Measurements from ENCODE around the gene ZHX3.
"Not testable (repeated sequence)": the region's sequence is repeated elsewhere in the genome, so short reads cannot be mapped to it uniquely, and the experiment has no call there.

The ZHX3 gene

GRCh38 chr20:41316602-41317545 lies 657 bp downstream of the ZHX3 start:
- peak overlapping the region; percentile 55 to 87 (median 67) for H3K4me3 ChIP-seq (ENCODE audit: control insufficient read depth in 1 of 7, extremely low read depth in 1 of 7, insufficient read depth in 4 of 7, low read depth in 2 of 7, low read length in 6 of 7)
- H3K9me3 ChIP-seq (ENCODE audit: control extremely low read depth in 1 of 5, control insufficient read depth in 4 of 5, insufficient read depth in 2 of 5, low read depth in 1 of 5, low read length in 4 of 5), result no peaks in the 10 kb centered on the region
- peaks cover 0 to 2% (median 0%) of the 10 kb centered on the region in 4 experiments for H3K36me3 ChIP-seq (ENCODE audit: control insufficient read depth in 4 of 4, insufficient read depth in 4 of 4, low read length in 3 of 4)
- H3K27ac ChIP-seq (ENCODE audit: insufficient read depth in 1 of 2, low read depth in 1 of 2, low read length in 2 of 2, poor library complexity in 1 of 2, severe bottlenecking in 2 of 2), result peak overlapping the region in 1 of 2 experiments; percentile 51
- DNase-seq, result peak; percentile 46 to 63 (median 52)
- 5% methylated on average over 61 of the region's 66 CpGs for WGBS (ENCODE audit: insufficient coverage)
- H3K27me3 ChIP-seq (replicated peaks in 2 of 5; ENCODE audit: control insufficient read depth in 4 of 5, insufficient read depth in 5 of 5, low read length in 4 of 5), result no peaks in the 10 kb centered on the region
- H3K4me1 ChIP-seq (ENCODE audit: control extremely low read depth in 1 of 4, control insufficient read depth in 4 of 4, insufficient read depth in 4 of 4, low read length in 3 of 4), result peaks cover 4 to 22% (median 14%) of the 10 kb centered on the region in 4 experiments
- ChIA-PET POLR2A (no interaction called here), CTCF (interaction anchor here (0.9 to 1.6 kb wide), 3 partner anchors 13 to 144 kb away, joined by 3 to 4 read pairs (median 4); no protein-coding TSS in a partner anchor)

GRCh38 chr20:41316051-41316450 lies 1.5 kb downstream of the ZHX3 start:
- CTCF ChIA-PET, result interaction anchor here (0.9 to 1.2 kb wide), 3 partner anchors 12 to 143 kb away, joined by 3 to 4 read pairs (median 3); no protein-coding TSS in a partner anchor
- no peaks in the 10 kb centered on the region for H3K27me3 ChIP-seq (replicated peaks in 2 of 5; ENCODE audit: control insufficient read depth in 4 of 5, insufficient read depth in 5 of 5, low read length in 4 of 5)
- WGBS (ENCODE audit: insufficient coverage), result 78% methylated on average over 1 of the region's 6 CpGs
- H3K27ac ChIP-seq (ENCODE audit: insufficient read depth in 1 of 2, low read depth in 1 of 2, low read length in 2 of 2, poor library complexity in 1 of 2, severe bottlenecking in 2 of 2), result no peak overlapping the region
- peaks cover 4 to 22% (median 14%) of the 10 kb centered on the region in 4 experiments for H3K4me1 ChIP-seq (ENCODE audit: control extremely low read depth in 1 of 4, control insufficient read depth in 4 of 4, insufficient read depth in 4 of 4, low read length in 3 of 4)
- no peak overlapping the region for H3K4me3 ChIP-seq (ENCODE audit: control insufficient read depth in 1 of 7, extremely low read depth in 1 of 7, insufficient read depth in 4 of 7, low read depth in 2 of 7, low read length in 6 of 7)
- H3K9me3 ChIP-seq (ENCODE audit: control extremely low read depth in 1 of 5, control insufficient read depth in 4 of 5, insufficient read depth in 2 of 5, low read depth in 1 of 5, low read length in 4 of 5), result no peaks in the 10 kb centered on the region
- no peak for DNase-seq
- H3K36me3 ChIP-seq (ENCODE audit: control insufficient read depth in 4 of 4, insufficient read depth in 4 of 4, low read length in 3 of 4), result peaks cover 0 to 3% (median 0%) of the 10 kb centered on the region in 4 experiments
- POLR2A ChIA-PET, result no interaction called here

GRCh38 chr20:41314386-41314785 lies 3.1 kb downstream of the ZHX3 start:
- Histone ChIP-seq H3K9me3 (ENCODE audit: control extremely low read depth in 1 of 5, control insufficient read depth in 4 of 5, insufficient read depth in 2 of 5, low read depth in 1 of 5, low read length in 4 of 5) (no peaks in the 10 kb centered on the region), H3K27ac (ENCODE audit: insufficient read depth in 1 of 2, low read depth in 1 of 2, low read length in 2 of 2, poor library complexity in 1 of 2, severe bottlenecking in 2 of 2) (no peak overlapping the region), H3K27me3 (replicated peaks in 2 of 5; ENCODE audit: control insufficient read depth in 4 of 5, insufficient read depth in 5 of 5, low read length in 4 of 5) (no peaks in the 10 kb centered on the region), H3K4me1 (ENCODE audit: control extremely low read depth in 1 of 4, control insufficient read depth in 4 of 4, insufficient read depth in 4 of 4, low read length in 3 of 4) (peaks cover 4 to 29% (median 21%) of the 10 kb centered on the region in 4 experiments), H3K4me3 (ENCODE audit: control insufficient read depth in 1 of 7, extremely low read depth in 1 of 7, insufficient read depth in 4 of 7, low read depth in 2 of 7, low read length in 6 of 7) (no peak overlapping the region), H3K36me3 (ENCODE audit: control insufficient read depth in 4 of 4, insufficient read depth in 4 of 4, low read length in 3 of 4) (peaks cover 0 to 3% (median 0%) of the 10 kb centered on the region in 4 experiments)
- CTCF ChIA-PET, result no interaction called here
- DNase-seq, result no peak
- POLR2A ChIA-PET, result no interaction called here
- WGBS (ENCODE audit: insufficient coverage), result 100% methylated on average over 1 of the region's 2 CpGs

- H3K4me1 ChIP-seq (ENCODE audit: control extremely low read depth in 1 of 4, control insufficient read depth in 4 of 4, insufficient read depth in 4 of 4, low read length in 3 of 4), result peaks cover 7 to 39% (median 31%) of the 10 kb centered on the region in 4 experiments
- DNase-seq, result peak in 1 of 3 donors; percentile 17
- POLR2A ChIA-PET; H3K27me3 ChIP-seq (replicated peaks in 2 of 5; ENCODE audit: control insufficient read depth in 4 of 5, insufficient read depth in 5 of 5, low read length in 4 of 5); H3K4me3 ChIP-seq (ENCODE audit: control insufficient read depth in 1 of 7, extremely low read depth in 1 of 7, insufficient read depth in 4 of 7, low read depth in 2 of 7, low read length in 6 of 7); H3K9me3 ChIP-seq (ENCODE audit: control extremely low read depth in 1 of 5, control insufficient read depth in 4 of 5, insufficient read depth in 2 of 5, low read depth in 1 of 5, low read length in 4 of 5); H3K27ac ChIP-seq (ENCODE audit: insufficient read depth in 1 of 2, low read depth in 1 of 2, low read length in 2 of 2, poor library complexity in 1 of 2, severe bottlenecking in 2 of 2); H3K36me3 ChIP-seq (ENCODE audit: control insufficient read depth in 4 of 4, insufficient read depth in 4 of 4, low read length in 3 of 4); CTCF ChIA-PET: not testable (repeated sequence)
- WGBS (ENCODE audit: insufficient coverage), result 99% methylated on average over 6 of the region's 6 CpGs
Measured at GRCh38 chr20:41312009-41312408, 5.5 kb downstream of the ZHX3 start.

GRCh38 chr20:41309817-41310216 lies 7.7 kb downstream of the ZHX3 start:
- no peaks in the 10 kb centered on the region for H3K27me3 ChIP-seq (replicated peaks in 2 of 5; ENCODE audit: control insufficient read depth in 4 of 5, insufficient read depth in 5 of 5, low read length in 4 of 5)
- peaks cover 0 to 3% (median 0%) of the 10 kb centered on the region in 4 experiments for H3K36me3 ChIP-seq (ENCODE audit: control insufficient read depth in 4 of 4, insufficient read depth in 4 of 4, low read length in 3 of 4)
- no peak overlapping the region for H3K4me3 ChIP-seq (ENCODE audit: control insufficient read depth in 1 of 7, extremely low read depth in 1 of 7, insufficient read depth in 4 of 7, low read depth in 2 of 7, low read length in 6 of 7)
- POLR2A ChIA-PET, result no interaction called here
- H3K9me3 ChIP-seq (ENCODE audit: control extremely low read depth in 1 of 5, control insufficient read depth in 4 of 5, insufficient read depth in 2 of 5, low read depth in 1 of 5, low read length in 4 of 5), result no peaks in the 10 kb centered on the region
- no peak for DNase-seq
- peak overlapping the region in 1 of 2 experiments; percentile 60 for H3K27ac ChIP-seq (ENCODE audit: insufficient read depth in 1 of 2, low read depth in 1 of 2, low read length in 2 of 2, poor library complexity in 1 of 2, severe bottlenecking in 2 of 2)
- WGBS (ENCODE audit: insufficient coverage), result 44% methylated on average over 2 of the region's 2 CpGs
- CTCF ChIA-PET, result interaction anchor here (1.1 to 1.5 kb wide), 2 partner anchors 8 to 28 kb away, joined by 3 read pairs; no protein-coding TSS in a partner anchor
- H3K4me1 ChIP-seq (ENCODE audit: control extremely low read depth in 1 of 4, control insufficient read depth in 4 of 4, insufficient read depth in 4 of 4, low read length in 3 of 4), result peaks cover 4 to 25% (median 23%) of the 10 kb centered on the region in 4 experiments

GRCh38 chr20:41308726-41309413 lies 8.7 kb downstream of the ZHX3 start:
- H3K4me1 ChIP-seq (ENCODE audit: control extremely low read depth in 1 of 4, control insufficient read depth in 4 of 4, insufficient read depth in 4 of 4, low read length in 3 of 4), result peaks cover 8 to 29% (median 27%) of the 10 kb centered on the region in 4 experiments
- peak overlapping the region in 1 of 2 experiments; percentile 60 for H3K27ac ChIP-seq (ENCODE audit: insufficient read depth in 1 of 2, low read depth in 1 of 2, low read length in 2 of 2, poor library complexity in 1 of 2, severe bottlenecking in 2 of 2)
- WGBS (ENCODE audit: insufficient coverage), result 0% methylated on average over 1 of the region's 3 CpGs
- H3K27me3 ChIP-seq (replicated peaks in 2 of 5; ENCODE audit: control insufficient read depth in 4 of 5, insufficient read depth in 5 of 5, low read length in 4 of 5), result no peaks in the 10 kb centered on the region
- ChIA-PET CTCF (no interaction called here), POLR2A (interaction anchor here (0.6 kb wide), 1 partner anchor 1546 kb away, joined by 4 read pairs; no protein-coding TSS in a partner anchor)
- H3K4me3 ChIP-seq (ENCODE audit: control insufficient read depth in 1 of 7, extremely low read depth in 1 of 7, insufficient read depth in 4 of 7, low read depth in 2 of 7, low read length in 6 of 7), result peak overlapping the region in 1 of 7 experiments; percentile 27
- DNase-seq, result peak; percentile 21 to 60 (median 36)
- H3K36me3 ChIP-seq (ENCODE audit: control insufficient read depth in 4 of 4, insufficient read depth in 4 of 4, low read length in 3 of 4), result peaks cover 0 to 3% (median 0%) of the 10 kb centered on the region in 4 experiments
- H3K9me3 ChIP-seq (ENCODE audit: control extremely low read depth in 1 of 5, control insufficient read depth in 4 of 5, insufficient read depth in 2 of 5, low read depth in 1 of 5, low read length in 4 of 5), result no peaks in the 10 kb centered on the region
